ENCODE measurements around the gene CELF2. TPM values are rescaled to one million over a fixed set of nuclear protein-coding genes. Genes with fewer than 3 reads are reported as not detected.

The CELF2 gene
- total and polyA plus RNA-seq, 10 donors, result 13.5 to 180 (median 105) TPM

DNA sequence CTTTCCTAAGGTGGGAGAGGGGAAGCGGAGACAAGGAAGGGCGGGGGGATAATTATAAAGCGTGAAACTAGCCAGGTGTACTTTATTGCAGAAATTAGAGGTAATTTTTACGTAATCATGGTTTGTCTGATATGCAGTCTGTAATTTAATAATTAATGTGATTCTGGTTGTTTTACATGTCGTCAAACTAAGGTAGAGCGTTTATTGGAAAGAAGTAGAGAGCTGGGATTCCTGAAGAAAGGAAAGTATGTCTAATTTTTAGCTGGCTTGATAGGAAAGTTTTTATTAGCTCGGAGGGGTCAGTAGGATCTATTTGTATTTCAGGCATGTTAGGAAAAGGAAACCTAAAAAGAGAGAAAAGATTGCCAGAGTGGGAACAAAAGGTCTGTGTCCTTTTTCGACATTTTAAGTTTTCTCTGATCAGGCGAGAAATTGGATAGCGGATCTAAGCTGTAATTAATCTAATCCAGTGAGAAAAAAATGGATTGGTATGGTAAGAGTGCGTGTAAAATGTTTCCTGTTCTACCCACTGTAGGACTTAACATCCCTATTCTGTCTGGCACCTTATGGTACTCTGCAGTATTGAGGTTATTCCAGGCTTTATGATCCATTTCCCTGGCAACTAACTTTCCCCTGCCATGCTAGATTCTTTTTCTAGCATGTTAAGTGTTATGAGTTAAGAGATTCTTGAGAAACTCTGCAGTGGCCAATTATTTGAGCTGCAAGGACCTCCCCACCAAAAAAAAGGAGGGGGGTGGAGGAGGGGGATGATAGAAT lies 1.4 kb downstream of the CELF2 start:
- Histone ChIP-seq H3K36me3 (no peaks in the 10 kb centered on the region), H3K4me1 (peaks cover 3 to 20% (median 14%) of the 10 kb centered on the region in 6 donors), H3K27ac (no peak overlapping the region), H3K4me3 (peak overlapping the region in 6 of 8 donors; percentile 48 to 81 (median 56)), H3K9me3 (no peaks in the 10 kb centered on the region), H3K27me3 (replicated peaks in 1 of 7) (peaks cover 9 to 92% (median 57%) of the 10 kb centered on the region in 7 donors)
- WGBS, 5 donors, result 38 to 47% (median 40%) methylated on average over 11 of the region's 11 CpGs
- intact Hi-C loops (cut with DNase I; ENCODE audit: low total_unique reads), result no loop called here
- TF ChIP-seq POLR2A (IDR thresholded peaks at IDR 0.05) (no peak), POLR2AphosphoS5 (IDR thresholded peaks at IDR 0.05) (no peak)
- TF ChIP-seq, protein P1, sequence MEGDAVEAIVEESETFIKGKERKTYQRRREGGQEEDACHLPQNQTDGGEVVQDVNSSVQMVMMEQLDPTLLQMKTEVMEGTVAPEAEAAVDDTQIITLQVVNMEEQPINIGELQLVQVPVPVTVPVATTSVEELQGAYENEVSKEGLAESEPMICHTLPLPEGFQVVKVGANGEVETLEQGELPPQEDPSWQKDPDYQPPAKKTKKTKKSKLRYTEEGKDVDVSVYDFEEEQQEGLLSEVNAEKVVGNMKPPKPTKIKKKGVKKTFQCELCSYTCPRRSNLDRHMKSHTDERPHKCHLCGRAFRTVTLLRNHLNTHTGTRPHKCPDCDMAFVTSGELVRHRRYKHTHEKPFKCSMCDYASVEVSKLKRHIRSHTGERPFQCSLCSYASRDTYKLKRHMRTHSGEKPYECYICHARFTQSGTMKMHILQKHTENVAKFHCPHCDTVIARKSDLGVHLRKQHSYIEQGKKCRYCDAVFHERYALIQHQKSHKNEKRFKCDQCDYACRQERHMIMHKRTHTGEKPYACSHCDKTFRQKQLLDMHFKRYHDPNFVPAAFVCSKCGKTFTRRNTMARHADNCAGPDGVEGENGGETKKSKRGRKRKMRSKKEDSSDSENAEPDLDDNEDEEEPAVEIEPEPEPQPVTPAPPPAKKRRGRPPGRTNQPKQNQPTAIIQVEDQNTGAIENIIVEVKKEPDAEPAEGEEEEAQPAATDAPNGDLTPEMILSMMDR (IDR thresholded peaks at IDR 0.05 in 8 of 11, conservative IDR thresholded peaks at IDR 0.05 in 3 of 11), result no peak
- no peak for DNase-seq

DNA sequence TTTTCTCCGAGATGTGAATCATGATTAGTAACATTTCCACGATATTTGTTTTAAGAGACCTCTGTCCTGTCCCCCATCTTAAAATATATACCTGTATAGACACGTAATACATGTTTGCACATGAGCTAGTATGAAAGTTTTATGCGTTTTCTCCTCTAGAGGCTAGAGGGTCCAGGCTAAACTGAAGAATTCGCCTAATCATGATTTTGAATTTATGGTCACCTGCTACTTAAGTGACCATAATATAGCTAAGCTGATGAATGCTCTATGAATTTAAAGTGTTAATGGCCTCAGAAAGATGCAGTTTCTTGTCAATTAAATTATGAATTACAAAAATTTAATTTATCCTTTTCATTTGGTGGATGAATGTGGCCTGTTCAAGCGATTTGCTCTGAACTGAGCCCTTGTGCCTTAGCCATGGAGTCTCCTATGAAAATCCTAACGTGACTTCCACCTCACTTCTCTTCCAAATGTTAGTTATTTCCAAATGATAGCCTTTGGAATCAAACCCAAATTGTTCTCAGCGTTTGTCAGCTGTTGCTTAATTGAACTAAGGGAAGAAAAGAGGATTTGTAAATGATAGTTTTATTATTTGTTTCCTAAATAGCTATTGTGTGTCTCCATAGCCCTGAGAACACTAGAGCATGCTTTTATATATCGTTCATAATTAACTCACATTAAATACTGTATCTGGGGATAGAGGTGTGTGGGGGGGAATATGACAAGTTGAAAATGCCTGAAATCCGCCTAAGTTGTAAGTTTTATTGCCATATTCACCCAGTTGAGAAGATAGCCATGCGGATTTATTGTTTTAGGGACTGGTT lies 2.3 kb downstream of the CELF2 start:
- intact Hi-C loops (cut with DNase I; ENCODE audit: low total_unique reads), result no loop called here
- H3K4me1 ChIP-seq, result peaks cover 3 to 20% (median 14%) of the 10 kb centered on the region in 6 donors
- no peak overlapping the region for H3K27ac ChIP-seq
- TF ChIP-seq POLR2AphosphoS5 (IDR thresholded peaks at IDR 0.05) (no peak), POLR2A (IDR thresholded peaks at IDR 0.05) (no peak)
- TF ChIP-seq, protein P1 (IDR thresholded peaks at IDR 0.05 in 8 of 11, conservative IDR thresholded peaks at IDR 0.05 in 3 of 11), result no peak
- WGBS, 5 donors, result 87 to 94% (median 90%) methylated on average over 11 of the region's 11 CpGs
- no peak overlapping the region for H3K4me3 ChIP-seq
- DNase-seq, result no peak
- H3K9me3 ChIP-seq, result no peaks in the 10 kb centered on the region
- H3K36me3 ChIP-seq, result no peaks in the 10 kb centered on the region
- H3K27me3 ChIP-seq (replicated peaks in 1 of 7), result peaks cover 9 to 86% (median 51%) of the 10 kb centered on the region in 7 donors

DNA sequence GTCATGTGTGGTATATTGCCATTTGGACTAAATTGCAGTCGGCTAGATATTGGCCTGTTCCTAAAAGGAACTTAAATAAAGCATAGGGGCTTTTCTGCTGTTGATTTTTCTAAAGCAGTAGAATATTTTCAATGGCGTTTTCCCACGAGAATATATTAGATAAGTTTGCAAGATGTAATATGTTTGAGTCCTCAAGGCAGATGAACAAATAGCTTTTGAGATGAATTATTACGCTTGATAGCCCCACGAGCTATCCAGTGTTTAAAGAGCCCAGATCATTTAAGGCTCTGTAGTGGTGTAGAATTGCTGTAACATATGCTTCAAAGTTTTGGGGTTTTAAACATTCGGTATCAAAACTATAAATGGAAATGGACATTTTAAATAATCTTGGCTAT lies 2.9 kb downstream of the CELF2 start:
- WGBS, 5 donors, result 87 to 94% (median 93%) methylated on average over 6 of the region's 6 CpGs
- H3K27me3 ChIP-seq (replicated peaks in 1 of 7), result peaks cover 9 to 80% (median 48%) of the 10 kb centered on the region in 7 donors
- TF ChIP-seq POLR2AphosphoS5 (IDR thresholded peaks at IDR 0.05) (no peak), POLR2A (IDR thresholded peaks at IDR 0.05) (no peak)
- TF ChIP-seq, protein P1 (IDR thresholded peaks at IDR 0.05 in 8 of 11, conservative IDR thresholded peaks at IDR 0.05 in 3 of 11), result no peak
- H3K4me3 ChIP-seq, result no peak overlapping the region
- H3K9me3 ChIP-seq, result no peaks in the 10 kb centered on the region
- DNase-seq, result no peak
- no peaks in the 10 kb centered on the region for H3K36me3 ChIP-seq
- H3K27ac ChIP-seq, result no peak overlapping the region
- intact Hi-C loops (cut with DNase I; ENCODE audit: low total_unique reads), result no loop called here
- peaks cover 3 to 20% (median 14%) of the 10 kb centered on the region in 6 donors for H3K4me1 ChIP-seq

DNA sequence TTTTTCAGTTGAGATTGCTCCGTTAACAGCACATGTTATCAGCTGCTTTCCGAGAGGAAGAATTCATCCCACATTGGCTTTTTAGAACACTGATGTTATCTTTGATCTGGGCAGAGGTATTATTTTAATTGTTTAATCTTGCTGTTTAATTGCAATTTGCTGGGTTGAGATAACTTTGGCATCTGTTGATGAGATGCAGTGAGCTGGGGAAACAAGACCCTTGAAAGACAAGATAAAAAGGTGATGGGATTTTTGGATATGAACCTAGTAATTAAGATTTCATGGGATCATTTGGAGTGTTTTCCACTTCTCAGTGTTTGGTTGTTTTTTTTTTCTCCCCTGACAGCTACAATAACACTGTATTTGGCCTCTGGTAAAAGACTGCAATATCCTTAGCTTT lies 4.5 kb downstream of the CELF2 start:
- Histone ChIP-seq H3K4me1 (peaks cover 3 to 16% (median 13%) of the 10 kb centered on the region in 6 donors), H3K9me3 (no peaks in the 10 kb centered on the region)
- intact Hi-C loops (cut with DNase I; ENCODE audit: low total_unique reads), result no loop called here

More for the DNA sequence above, 4.5 kb downstream of the CELF2 start:
- WGBS, 5 donors, result 83 to 98% (median 90%) methylated on average over 2 of the region's 2 CpGs
- Histone ChIP-seq H3K4me3 (no peak overlapping the region), H3K27me3 (replicated peaks in 1 of 7) (peaks cover 4 to 64% (median 34%) of the 10 kb centered on the region in 7 donors), H3K27ac (no peak overlapping the region), H3K36me3 (no peaks in the 10 kb centered on the region)
- no peak for TF ChIP-seq POLR2AphosphoS5 (IDR thresholded peaks at IDR 0.05)
- TF ChIP-seq, protein P1 (IDR thresholded peaks at IDR 0.05 in 8 of 11, conservative IDR thresholded peaks at IDR 0.05 in 3 of 11), result no peak
- TF ChIP-seq POLR2A (IDR thresholded peaks at IDR 0.05), result no peak
- DNase-seq, result no peak

All from spleen (tissue), 11 donors.